Activated T-helper 17 cell treated with anti-CD3 and anti-CD28 coated beads, Interleukin-2, amount 50 U/mL, for 72 hours (primary cell): Measurements from ENCODE around the gene TBC1D17. TPM values are rescaled to one million over a fixed set of nuclear protein-coding genes. Genes with fewer than 3 reads are reported as not detected.

Source experiments
- ATAC-seq: fragments of 150-1000 bp; cut with Tn5 transposase; replicated peaks from 2 replicates; pipeline ENCODE4 v1.10.0; 2021; ENCODE audit warnings: mild to moderate bottlenecking, moderate library complexity
- H3K27ac Mint-ChIP-seq: one replicate; pipeline ENCODE4 v1.8.0; 2022; ENCODE audit warnings: mixed read lengths
- H3K27me3 Mint-ChIP-seq: one replicate; pipeline ENCODE4 v1.8.0; 2022; ENCODE audit warnings: mixed read lengths
- H3K36me3 Mint-ChIP-seq: one replicate; pipeline ENCODE4 v1.8.0; 2022; ENCODE audit warnings: low read depth, mild to moderate bottlenecking, mixed read lengths
- H3K4me1 Mint-ChIP-seq: one replicate; pipeline ENCODE4 v1.8.0; 2022; ENCODE audit warnings: mixed read lengths
- H3K4me3 Mint-ChIP-seq: one replicate; pipeline ENCODE4 v1.8.0; 2022; ENCODE audit warnings: mild to moderate bottlenecking, mixed read lengths
- H3K9me3 Mint-ChIP-seq: one replicate; pipeline ENCODE4 v1.8.0; 2022; ENCODE audit warnings: mixed read lengths
- total RNA-seq, 2 donors: library from RNA; stranded (reverse); gene quantifications; one replicate each; pipeline ENCODE4 v1.2.3, GENCODE V29; 2022

The TBC1D17 gene
- total RNA-seq, 2 donors from 2014 or later: 21.4 to 57.4 TPM

- H3K9me3 Mint-ChIP-seq: no peaks in the 10 kb centered on the region
- ATAC-seq: no peak
- H3K27me3 Mint-ChIP-seq: no peaks in the 10 kb centered on the region
- H3K4me3 Mint-ChIP-seq: no peak overlapping the region
- no peak overlapping the region for H3K27ac Mint-ChIP-seq
- peaks cover 49% of the 10 kb centered on the region for H3K36me3 Mint-ChIP-seq
- H3K4me1 Mint-ChIP-seq: peaks cover 17% of the 10 kb centered on the region
Measured at GRCh38 chr19:49874503-49875157, 2.9 kb upstream of the TBC1D17 start.

GRCh38 chr19:49875177-49875576, 2.3 kb upstream of the TBC1D17 start:
- ATAC-seq: no peak
- H3K4me3 Mint-ChIP-seq: no peak overlapping the region
- H3K27me3 Mint-ChIP-seq: no peaks in the 10 kb centered on the region
- no peaks in the 10 kb centered on the region for H3K9me3 Mint-ChIP-seq
- no peak overlapping the region for H3K27ac Mint-ChIP-seq
- peaks cover 16% of the 10 kb centered on the region for H3K4me1 Mint-ChIP-seq
- peaks cover 54% of the 10 kb centered on the region for H3K36me3 Mint-ChIP-seq

- H3K4me3 Mint-ChIP-seq: no peak overlapping the region
- peaks cover 62% of the 10 kb centered on the region for H3K36me3 Mint-ChIP-seq
- no peaks in the 10 kb centered on the region for H3K9me3 Mint-ChIP-seq
- ATAC-seq: no peak
- H3K4me1 Mint-ChIP-seq: peaks cover 13% of the 10 kb centered on the region
- H3K27ac Mint-ChIP-seq: no peak overlapping the region
- H3K27me3 Mint-ChIP-seq: no peaks in the 10 kb centered on the region
Measured at GRCh38 chr19:49875857-49876421, 1.6 kb upstream of the TBC1D17 start.

- H3K36me3 Mint-ChIP-seq: peaks cover 68% of the 10 kb centered on the region
- H3K4me3 Mint-ChIP-seq: no peak overlapping the region
- no peak overlapping the region for H3K27ac Mint-ChIP-seq
- peak; percentile 57 for ATAC-seq
- H3K27me3 Mint-ChIP-seq: no peaks in the 10 kb centered on the region
- H3K9me3 Mint-ChIP-seq: no peaks in the 10 kb centered on the region
- peaks cover 13% of the 10 kb centered on the region for H3K4me1 Mint-ChIP-seq
Measured at GRCh38 chr19:49876422-49877019, 981 bp upstream of the TBC1D17 start.

- Mint-ChIP-seq H3K4me3 (no peak overlapping the region), H3K27ac (peak overlapping the region; percentile 43), H3K36me3 (peaks cover 73% of the 10 kb centered on the region), H3K4me1 (peaks cover 8% of the 10 kb centered on the region), H3K9me3 (no peaks in the 10 kb centered on the region), H3K27me3 (no peaks in the 10 kb centered on the region)
- ATAC-seq: peak; percentile 79
Measured at GRCh38 chr19:49877879-49878743, 609 bp downstream of the TBC1D17 start.

- Mint-ChIP-seq H3K27me3 (no peaks in the 10 kb centered on the region), H3K4me1 (peaks cover 8% of the 10 kb centered on the region), H3K9me3 (no peaks in the 10 kb centered on the region), H3K27ac (peak overlapping the region; percentile 43), H3K4me3 (no peak overlapping the region), H3K36me3 (peaks cover 74% of the 10 kb centered on the region)
- ATAC-seq: no peak
Measured at GRCh38 chr19:49878744-49879070, 1.2 kb downstream of the TBC1D17 start.

GRCh38 chr19:49879243-49879963, 1.9 kb downstream of the TBC1D17 start:
- ATAC-seq: no peak
- H3K4me3 Mint-ChIP-seq: no peak overlapping the region
- H3K27ac Mint-ChIP-seq: peak overlapping the region; percentile 43
- H3K4me1 Mint-ChIP-seq: peaks cover 8% of the 10 kb centered on the region
- no peaks in the 10 kb centered on the region for H3K27me3 Mint-ChIP-seq
- H3K36me3 Mint-ChIP-seq: peaks cover 73% of the 10 kb centered on the region
- no peaks in the 10 kb centered on the region for H3K9me3 Mint-ChIP-seq

GRCh38 chr19:49880162-49880869, 2.8 kb downstream of the TBC1D17 start:
- Mint-ChIP-seq H3K36me3 (peaks cover 76% of the 10 kb centered on the region), H3K4me3 (peak overlapping the region; percentile 39), H3K9me3 (no peaks in the 10 kb centered on the region), H3K27ac (no peak overlapping the region), H3K4me1 (peaks cover 7% of the 10 kb centered on the region), H3K27me3 (no peaks in the 10 kb centered on the region)
- no peak for ATAC-seq

GRCh38 chr19:49881186-49881585, 3.7 kb downstream of the TBC1D17 start:
- no peaks in the 10 kb centered on the region for H3K9me3 Mint-ChIP-seq
- ATAC-seq: no peak
- H3K36me3 Mint-ChIP-seq: peaks cover 85% of the 10 kb centered on the region
- no peaks in the 10 kb centered on the region for H3K4me1 Mint-ChIP-seq
- no peaks in the 10 kb centered on the region for H3K27me3 Mint-ChIP-seq
- no peak overlapping the region for H3K27ac Mint-ChIP-seq
- no peak overlapping the region for H3K4me3 Mint-ChIP-seq

- H3K27ac Mint-ChIP-seq: no peak overlapping the region
- no peak for ATAC-seq
- no peak overlapping the region for H3K4me3 Mint-ChIP-seq
- no peaks in the 10 kb centered on the region for H3K4me1 Mint-ChIP-seq
- H3K27me3 Mint-ChIP-seq: no peaks in the 10 kb centered on the region
- H3K36me3 Mint-ChIP-seq: peaks cover 91% of the 10 kb centered on the region
- no peaks in the 10 kb centered on the region for H3K9me3 Mint-ChIP-seq
Measured at GRCh38 chr19:49881672-49882394, 4.3 kb downstream of the TBC1D17 start.

- H3K4me1 Mint-ChIP-seq: no peaks in the 10 kb centered on the region
- peaks cover 99% of the 10 kb centered on the region for H3K36me3 Mint-ChIP-seq
- H3K4me3 Mint-ChIP-seq: no peak overlapping the region
- no peak overlapping the region for H3K27ac Mint-ChIP-seq
- ATAC-seq: no peak
- no peaks in the 10 kb centered on the region for H3K27me3 Mint-ChIP-seq
- H3K9me3 Mint-ChIP-seq: no peaks in the 10 kb centered on the region
Measured at GRCh38 chr19:49882643-49883042, 5.1 kb downstream of the TBC1D17 start.

- Mint-ChIP-seq H3K36me3 (peaks cover 99% of the 10 kb centered on the region), H3K4me1 (no peaks in the 10 kb centered on the region), H3K9me3 (no peaks in the 10 kb centered on the region), H3K27me3 (no peaks in the 10 kb centered on the region), H3K27ac (peak overlapping the region; percentile 65), H3K4me3 (no peak overlapping the region)
- no peak for ATAC-seq
Measured at GRCh38 chr19:49883094-49883493, 5.6 kb downstream of the TBC1D17 start.

GRCh38 chr19:49884109-49884508, 6.6 kb downstream of the TBC1D17 start:
- no peaks in the 10 kb centered on the region for H3K27me3 Mint-ChIP-seq
- H3K36me3 Mint-ChIP-seq: peaks cover 99% of the 10 kb centered on the region
- ATAC-seq: no peak
- no peaks in the 10 kb centered on the region for H3K4me1 Mint-ChIP-seq
- H3K9me3 Mint-ChIP-seq: no peaks in the 10 kb centered on the region
- no peak overlapping the region for H3K27ac Mint-ChIP-seq
- no peak overlapping the region for H3K4me3 Mint-ChIP-seq
